Hepatocyte (in vitro differentiated cells): ENCODE results near the gene ZFPM1.

Experiments used
- EZH2 ChIP-seq: fragments of 200-600 bp; sonication (generic); IDR thresholded peaks from 2 replicates; pipeline ENCODE4 v1.6.1; 2016; ENCODE audit warnings: antibody characterized with exemption, mild to moderate bottlenecking, borderline replicate concordance
- TF ChIP-seq, protein P1 (sequence below): fragments of 200-600 bp; sonication (generic); IDR thresholded peaks from 2 replicates; pipeline ENCODE4 v1.5.1; 2016; ENCODE audit warnings: antibody characterized with exemption, mild to moderate bottlenecking; ENCODE audit not compliant: poor library complexity

DNA sequence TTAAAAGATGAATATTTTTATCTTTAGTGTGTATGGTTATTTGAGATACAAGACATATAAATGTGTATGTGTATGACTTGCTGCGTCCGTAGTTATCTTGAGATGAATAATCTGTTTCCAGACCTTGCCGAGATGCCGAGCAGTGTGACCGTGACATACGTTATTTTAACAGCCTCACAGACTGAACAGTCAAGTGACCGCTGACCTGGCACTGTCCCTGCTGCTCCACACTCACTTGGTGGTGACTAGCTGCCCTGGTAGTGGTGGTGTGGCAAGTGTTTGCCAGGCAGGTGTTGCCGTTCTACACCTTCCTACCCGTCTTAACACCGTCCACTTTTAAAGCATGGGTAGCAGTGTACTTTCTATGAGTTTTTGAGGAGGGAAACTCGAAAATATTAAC, 122.2 kb downstream of the ZFPM1 start:
- no peak for TF ChIP-seq EZH2
- TF ChIP-seq, protein P1, sequence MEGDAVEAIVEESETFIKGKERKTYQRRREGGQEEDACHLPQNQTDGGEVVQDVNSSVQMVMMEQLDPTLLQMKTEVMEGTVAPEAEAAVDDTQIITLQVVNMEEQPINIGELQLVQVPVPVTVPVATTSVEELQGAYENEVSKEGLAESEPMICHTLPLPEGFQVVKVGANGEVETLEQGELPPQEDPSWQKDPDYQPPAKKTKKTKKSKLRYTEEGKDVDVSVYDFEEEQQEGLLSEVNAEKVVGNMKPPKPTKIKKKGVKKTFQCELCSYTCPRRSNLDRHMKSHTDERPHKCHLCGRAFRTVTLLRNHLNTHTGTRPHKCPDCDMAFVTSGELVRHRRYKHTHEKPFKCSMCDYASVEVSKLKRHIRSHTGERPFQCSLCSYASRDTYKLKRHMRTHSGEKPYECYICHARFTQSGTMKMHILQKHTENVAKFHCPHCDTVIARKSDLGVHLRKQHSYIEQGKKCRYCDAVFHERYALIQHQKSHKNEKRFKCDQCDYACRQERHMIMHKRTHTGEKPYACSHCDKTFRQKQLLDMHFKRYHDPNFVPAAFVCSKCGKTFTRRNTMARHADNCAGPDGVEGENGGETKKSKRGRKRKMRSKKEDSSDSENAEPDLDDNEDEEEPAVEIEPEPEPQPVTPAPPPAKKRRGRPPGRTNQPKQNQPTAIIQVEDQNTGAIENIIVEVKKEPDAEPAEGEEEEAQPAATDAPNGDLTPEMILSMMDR = no peak
